A549 (cell line): ENCODE data around the gene AKR1C3. TPM values are rescaled to one million over a fixed set of nuclear protein-coding genes. Genes with fewer than 3 reads are reported as not detected.
A peak's percentile ranks its signal among the peaks of the same experiment; 100 is the strongest.
"Not testable (repeated sequence)": the region's sequence is repeated elsewhere in the genome, so short reads cannot be mapped to it uniquely, and the experiment has no call there.

Experiments
- ATAC-seq, 2 experiments: fragments of 200-7000 bp in 1 of 2; fragments of >200 bp in 1 of 2; cut with Nextera tagmentation in 1 of 2; cut with Tn5 transposase in 1 of 2; 3 replicates each; pipeline versions ENCODE4 v1.8.0 to v1.9.1; 2018 to 2020; ENCODE audit warnings: mild to moderate bottlenecking in 1 of 2, moderate library complexity in 1 of 2
- CTCF ChIA-PET: fragments of 300-600 bp; sonication (Branson Sonifier 250); formaldehyde crosslinking; extraction: SDS; loops from one replicate; lab custom pipeline; 2021; ENCODE audit warnings: antibody characterized with exemption, inconsistent platforms; lab: Yijun Ruan, JAX
- POLR2A ChIA-PET: fragments of 350-600 bp; formaldehyde crosslinking; extraction: SDS; loops from one replicate; lab custom pipeline; 2021; ENCODE audit warnings: antibody characterized with exemption, inconsistent platforms; lab: Yijun Ruan, JAX
- DNase-seq, 2 experiments: peaks; one replicate each; pipeline versions ENCODE4 v3.0.0 to v3.0.0-alpha.2; 2011 to 2016; ENCODE audit warnings: low read depth in 1 of 2, low spot score in 1 of 2
- FAIRE-seq: peaks from 2 replicates; lab custom pipeline; 2011; peaks lifted over from hg19 to GRCh38; lab: Jason Lieb, UNC
- H3K27ac ChIP-seq, 2 experiments: fragments of >200 bp; sonication (Bioruptor Twin); formaldehyde crosslinking; 3 replicates each; pipeline ENCODE4 v1.5.1; 2016 to 2017
- H3K4me1 ChIP-seq: fragments of >200 bp; sonication (Bioruptor Twin); formaldehyde crosslinking; 3 replicates; pipeline ENCODE4 v1.6.1; 2016
- H3K4me2 ChIP-seq: fragments of >200 bp; sonication (Bioruptor Twin); formaldehyde crosslinking; 3 replicates; pipeline ENCODE4 v1.6.1; 2016
- H3K4me3 ChIP-seq: fragments of >200 bp; sonication (Bioruptor Twin); formaldehyde crosslinking; 3 replicates; pipeline ENCODE4 v1.5.1; 2016
- H3K9me3 ChIP-seq: fragments of >200 bp; sonication (Bioruptor Twin); formaldehyde crosslinking; 3 replicates; pipeline ENCODE4 v1.6.1; 2016
- ATOH8 ChIP-seq: fragments of 250-450 bp; sonication (Bioruptor Pico); IDR thresholded peaks from 2 replicates; pipeline ENCODE4 v1.5.0; 2020; ENCODE audit warnings: low read depth, mild to moderate bottlenecking, moderate library complexity
- BHLHE40 ChIP-seq: IDR thresholded peaks from 2 replicates; pipeline ENCODE4 v1.6.1; 2012; ENCODE audit warnings: low read depth, low read length, inconsistent platforms
- CHD4 ChIP-seq: fragments of 200-600 bp; sonication (generic); IDR thresholded peaks from 2 replicates; pipeline ENCODE4 v1.6.1; 2016; ENCODE audit warnings: antibody characterized with exemption, mild to moderate bottlenecking, borderline replicate concordance
- CTCF ChIP-seq: fragments of >200 bp; sonication (Bioruptor Twin); formaldehyde crosslinking; IDR thresholded peaks from 3 replicates; pipeline ENCODE4 v1.5.1; 2016
- E2F6 ChIP-seq: IDR thresholded peaks from 2 replicates; pipeline ENCODE4 v1.6.1; 2012; ENCODE audit warnings: low read depth, borderline replicate concordance
- EHMT2 ChIP-seq: fragments of 200-600 bp; sonication (generic); IDR thresholded peaks from 2 replicates; pipeline ENCODE4 v1.6.1; 2016; ENCODE audit warnings: antibody characterized with exemption, low read depth, mild to moderate bottlenecking, moderate library complexity
- EP300 ChIP-seq, 2 experiments: fragments of >200 bp; sonication (Bioruptor Twin); formaldehyde crosslinking; IDR thresholded peaks; 2 replicates in 1 of 2; 3 replicates in 1 of 2; pipeline ENCODE4 v1.6.1; 2016 to 2017
- ESRRA ChIP-seq: fragments of 150-350 bp; IDR thresholded peaks from 2 replicates; pipeline ENCODE4 v1.6.1; 2014; ENCODE audit warnings: mild to moderate bottlenecking, low read length, borderline replicate concordance
- FOSL2 ChIP-seq, 2 experiments: fragments of 450-650 bp in 1 of 2; fragments of >200 bp in 1 of 2; sonication (Bioruptor Twin) in 1 of 2; formaldehyde crosslinking; IDR thresholded peaks; 2 replicates each; pipeline versions ENCODE4 v1.5.0 to v1.6.1; 2016 to 2020; ENCODE audit warnings: mild to moderate bottlenecking in 1 of 2, moderate library complexity in 1 of 2
- GATA3 ChIP-seq: IDR thresholded peaks from 2 replicates; pipeline ENCODE4 v1.6.1; 2012; ENCODE audit warnings: borderline replicate concordance
- HEYL ChIP-seq: fragments of 250-450 bp; sonication (Bioruptor Pico); IDR thresholded peaks from 2 replicates; pipeline ENCODE4 v1.8.0; 2021; ENCODE audit warnings: mild to moderate bottlenecking, moderate library complexity
- HOXB13 ChIP-seq: fragments of 250-450 bp; sonication (Bioruptor Pico); IDR thresholded peaks from 2 replicates; pipeline ENCODE4 v1.5.0; 2020; ENCODE audit warnings: low read depth, mild to moderate bottlenecking, moderate library complexity
- MAFK ChIP-seq: fragments of 450-650 bp; IDR thresholded peaks from 2 replicates; pipeline ENCODE4 v1.6.1; 2014; ENCODE audit not compliant: partially characterized antibody
- MAZ ChIP-seq: fragments of 150-350 bp; IDR thresholded peaks from 2 replicates; pipeline ENCODE4 v1.6.1; 2014; ENCODE audit warnings: antibody characterized with exemption, low read depth, low read length, borderline replicate concordance
- MYC ChIP-seq: IDR thresholded peaks from 2 replicates; pipeline ENCODE4 v1.6.1; 2012; ENCODE audit warnings: mild to moderate bottlenecking, inconsistent platforms, low read length, improper control_type of control experiment, borderline replicate concordance
- NPAS2 ChIP-seq: fragments of 250-450 bp; sonication (Bioruptor Pico); IDR thresholded peaks from 2 replicates; pipeline ENCODE4 v1.8.0; 2022; ENCODE audit warnings: mild to moderate bottlenecking, moderate library complexity, borderline replicate concordance
- POLR2A ChIP-seq: IDR thresholded peaks from 2 replicates; pipeline ENCODE4 v1.6.1; 2012; ENCODE audit warnings: mild to moderate bottlenecking, low read length
- POLR2AphosphoS2 ChIP-seq: conservative IDR thresholded peaks from 2 replicates; pipeline ENCODE4 v1.6.1; 2012; ENCODE audit warnings: low read length, improper control_type of control experiment, inconsistent platforms
- RARB ChIP-seq: fragments of 250-450 bp; sonication (Bioruptor Pico); IDR thresholded peaks from 2 replicates; pipeline ENCODE4 v1.8.0; 2021; ENCODE audit warnings: mild to moderate bottlenecking, moderate library complexity
- RFX5 ChIP-seq: fragments of 450-650 bp; IDR thresholded peaks from 2 replicates; pipeline ENCODE4 v1.7.1; 2014; ENCODE audit warnings: antibody characterized with exemption, mild to moderate bottlenecking, moderate library complexity
- SREBF2 ChIP-seq: fragments of 450-650 bp; IDR thresholded peaks from 2 replicates; pipeline ENCODE4 v1.6.1; 2014; ENCODE audit warnings: mild to moderate bottlenecking, moderate library complexity
- ZNF302 ChIP-seq: fragments of 250-450 bp; sonication (Bioruptor Pico); IDR thresholded peaks from 2 replicates; pipeline ENCODE4 v1.9.0; 2021; ENCODE audit warnings: inconsistent platforms, mild to moderate bottlenecking, moderate library complexity
- ZSCAN20 ChIP-seq: fragments of 250-450 bp; sonication (Bioruptor Pico); IDR thresholded peaks from 2 replicates; pipeline ENCODE4 v1.8.0; 2022; ENCODE audit warnings: mild to moderate bottlenecking, moderate library complexity
- WGBS: methylation state at CpG from one replicate; pipeline ENCODE4 v1.1.6; 2017; ENCODE audit errors: missing lambda C conversion rate; 5-methylcytosine and 5-hydroxymethylcytosine counted together
- polyA plus RNA-seq, 4 experiments: library from polyadenylated mRNA; depleted of rRNA in 3 of 4; stranded (reverse); fragments of >200 nt; fragmentation: RNase III in 1 of 4; extraction: RNeasy Plus Mini Kit Qiagen cat#74134 plus additional on column Dnase treatment in 1 of 4; gene quantifications; 2 replicates in 3 of 4; 3 replicates in 1 of 4; pipeline ENCODE4 v1.2.3, GENCODE V29; 2011 to 2017

AKR1C3 gene
- polyA plus RNA-seq, 2 of the 4 experiments (the other 2 are of a cell fraction): 1,998 to 3,820 TPM

GRCh38 chr10:5045095-5045494 is 49.1 kb upstream of the AKR1C3 start:
- ATAC-seq (no peak), DNase-seq (no peak), FAIRE-seq (no peak)
- Histone ChIP-seq H3K9me3 (peaks cover 49% of the 10 kb centered on the region), H3K27ac (peak overlapping the region in 1 of 2 experiments; percentile 5; a peak in 1 of 6 replicates), H3K4me1 (peaks cover 32% of the 10 kb centered on the region), H3K4me3 (no peak overlapping the region)
- 92% methylated on average over 9 of the region's 9 CpGs for WGBS
- POLR2A ChIA-PET: no interaction called here
- TF ChIP-seq NPAS2 (CRISPR knock-in tag) (no peak), MAFK (no peak), E2F6 (no peak), FOSL2 (IDR thresholded peaks at IDR 0.05) (no peak), FOSL2 (CRISPR knock-in tag; IDR thresholded peaks at IDR 0.05) (no peak), ATOH8 (CRISPR knock-in tag) (no peak), GATA3 (no peak), HEYL (CRISPR knock-in tag) (no peak), HOXB13 (no peak), RFX5 (no peak), MYC (no peak), POLR2A (no peak), EP300 (IDR thresholded peaks at IDR 0.05) (no peak), MAZ (no peak), BHLHE40 (no peak), ZNF302 (CRISPR knock-in tag) (no peak), ZSCAN20 (CRISPR knock-in tag) (no peak), EHMT2 (no peak)
- TF ChIP-seq, all 56 proteins: peak for 0
- no peak overlapping the region for H3K4me2 ChIP-seq
- CTCF ChIA-PET: no interaction called here

- ATAC-seq (no peak), DNase-seq (no peak), FAIRE-seq (no peak)
- H3K9me3 ChIP-seq: peaks cover 35% of the 10 kb centered on the region
- peak overlapping the region; percentile 65 to 72; a peak in 5 of 6 replicates for H3K27ac ChIP-seq
- POLR2A ChIA-PET: no interaction called here
- CTCF ChIA-PET: interaction anchor here (1.0 kb wide), 1 partner anchor 22 kb away, joined by 3 read pairs; no protein-coding TSS in a partner anchor
- H3K4me3 ChIP-seq: no peak overlapping the region
- H3K4me2 ChIP-seq: no peak overlapping the region
- 93% methylated on average over 6 of the region's 6 CpGs for WGBS
- peaks cover 39% of the 10 kb centered on the region for H3K4me1 ChIP-seq
- no peak for TF ChIP-seq EHMT2
- no peak for TF ChIP-seq POLR2AphosphoS2
- no peak for TF ChIP-seq RFX5
- no peak for TF ChIP-seq HEYL (CRISPR knock-in tag)
- TF ChIP-seq ESRRA: no peak
- TF ChIP-seq RARB (CRISPR knock-in tag): no peak
- no peak for TF ChIP-seq SREBF2
- TF ChIP-seq CHD4: no peak
- no peak for TF ChIP-seq CTCF
- TF ChIP-seq ZSCAN20 (CRISPR knock-in tag): no peak
Measured at GRCh38 chr10:5046410-5046809, 47.8 kb upstream of the AKR1C3 start.

GRCh38 chr10:5047055-5047454 is 47.2 kb upstream of the AKR1C3 start:
- FAIRE-seq, DNase-seq, POLR2A ChIA-PET, H3K4me3 ChIP-seq, ATAC-seq: not testable (repeated sequence)
- 77% methylated on average over 5 of the region's 5 CpGs for WGBS
- peaks cover 29% of the 10 kb centered on the region for H3K9me3 ChIP-seq
- 0 out of 3 replicates have a peak overlapping the region, but pooled peaks have one; percentile 55 for H3K4me2 ChIP-seq
- CTCF ChIA-PET: interaction anchor here (1.0 kb wide), 1 partner anchor 23 kb away, joined by 3 read pairs; no protein-coding TSS in a partner anchor
- peaks cover 39% of the 10 kb centered on the region for H3K4me1 ChIP-seq
- H3K27ac ChIP-seq: peak overlapping the region; percentile 65 to 72
